Mucosa of descending colon (tissue), 3 donors: Measurements from ENCODE around the gene PLA2G2E. TPM values are rescaled to one million over a fixed set of nuclear protein-coding genes. Genes with fewer than 3 reads are reported as not detected.
"Not testable (repeated sequence)": the region's sequence is repeated elsewhere in the genome, so short reads cannot be mapped to it uniquely, and the experiment has no call there.

Source experiments
- ATAC-seq: fragments of 200-7000 bp; cut with Tn5 transposase; one replicate; pipeline ENCODE4 v1.9.1; 2020; ENCODE audit warnings: mild to moderate bottlenecking, moderate library complexity
- DNase-seq, 3 donors: peaks; one replicate each; pipeline ENCODE4 v3.0.0-alpha.2; 2020
- H3K36me3 ChIP-seq: fragments of 200-600 bp; one replicate; pipeline ENCODE4 v1.8.0; 2021; ENCODE audit warnings: low read depth, mild to moderate bottlenecking
- H3K4me1 ChIP-seq: fragments of 200-600 bp; one replicate; pipeline ENCODE4 v1.8.0; 2021; ENCODE audit warnings: low read depth, mild to moderate bottlenecking
- H3K4me3 ChIP-seq: fragments of 200-600 bp; one replicate; pipeline ENCODE4 v1.8.0; 2021; ENCODE audit warnings: mild to moderate bottlenecking
- H3K9me3 ChIP-seq: fragments of 200-600 bp; one replicate; pipeline ENCODE4 v1.8.0; 2021; ENCODE audit warnings: mild to moderate bottlenecking
- intact Hi-C, 2 donors: fragments of 100-400 bp; cut with DNase I in 1 of 2; cut with micrococcal nuclease in 1 of 2; formaldehyde crosslinking; loops; one replicate each; pipeline versions ENCODE4 v1.11.0 to v1.11.1; 2022; cut with DNase I, micrococcal nuclease
- total RNA-seq, 3 donors: library from RNA; stranded (reverse); fragmentation: NEBNext Ultra II Directional in 2 of 3; extraction: Animal tissue kit (Norgen Biotek cat#: 25700) in 2 of 3; gene quantifications; one replicate each; pipeline versions ENCODE4 v1.2.1 to v1.2.4, GENCODE V29; 2021 to 2023
- TF ChIP-seq, protein P1 (sequence below): fragments of 200-600 bp; IDR thresholded peaks from one replicate; pipeline ENCODE4 v1.8.0; 2022; ENCODE audit warnings: antibody characterized with exemption, mild to moderate bottlenecking
- donor health status: DM: no; HTN: no; CAD: no; lungs with moderate emphysema.
- donor health status: DM: no; HTN: no; CAD: no.
- donor health status: DM: no; HTN: yes; CAD: no.

Gene PLA2G2E
- total RNA-seq, 3 donors from 2014 or later = not detected

DNA sequence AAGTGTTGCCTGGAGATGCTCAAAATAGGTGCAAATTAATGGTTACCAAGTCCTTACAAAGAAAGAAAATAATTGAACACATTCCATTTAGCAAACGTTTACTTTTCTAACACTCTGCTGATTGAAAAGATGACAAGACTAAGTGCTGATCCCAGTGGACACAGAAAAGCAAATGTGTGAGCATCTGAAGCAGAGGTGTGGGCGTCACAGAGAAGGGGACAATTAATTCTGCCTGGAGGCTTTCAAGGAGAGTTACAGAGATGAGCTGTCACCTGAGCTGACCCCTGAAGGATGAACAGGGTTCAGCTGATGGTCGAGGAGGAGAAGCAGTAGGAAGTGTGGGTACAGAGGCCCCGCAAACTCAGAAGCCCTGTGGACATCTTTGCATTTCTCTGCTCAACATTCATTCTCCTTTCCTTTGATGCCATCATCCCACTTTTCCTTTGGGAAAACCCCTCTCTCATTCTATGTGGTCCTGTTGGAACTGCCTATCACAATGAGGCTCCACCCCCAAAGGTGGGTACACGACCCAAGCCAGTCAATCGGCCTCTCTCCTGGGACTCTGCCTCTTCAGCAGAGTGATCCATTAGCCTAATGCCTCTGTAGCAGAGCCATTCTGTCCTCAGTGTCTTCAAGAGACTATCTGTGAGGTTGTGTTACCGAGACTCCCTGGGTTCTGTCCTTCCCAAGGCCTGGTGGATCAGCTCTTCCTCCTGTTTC lies 17.2 kb upstream of the PLA2G2E start:
- intact Hi-C loops = no loop called here
- Histone ChIP-seq H3K4me3 (no peak overlapping the region), H3K36me3 (no peaks in the 10 kb centered on the region), H3K9me3 (no peaks in the 10 kb centered on the region), H3K4me1 (no peaks in the 10 kb centered on the region)
- TF ChIP-seq, protein P1, sequence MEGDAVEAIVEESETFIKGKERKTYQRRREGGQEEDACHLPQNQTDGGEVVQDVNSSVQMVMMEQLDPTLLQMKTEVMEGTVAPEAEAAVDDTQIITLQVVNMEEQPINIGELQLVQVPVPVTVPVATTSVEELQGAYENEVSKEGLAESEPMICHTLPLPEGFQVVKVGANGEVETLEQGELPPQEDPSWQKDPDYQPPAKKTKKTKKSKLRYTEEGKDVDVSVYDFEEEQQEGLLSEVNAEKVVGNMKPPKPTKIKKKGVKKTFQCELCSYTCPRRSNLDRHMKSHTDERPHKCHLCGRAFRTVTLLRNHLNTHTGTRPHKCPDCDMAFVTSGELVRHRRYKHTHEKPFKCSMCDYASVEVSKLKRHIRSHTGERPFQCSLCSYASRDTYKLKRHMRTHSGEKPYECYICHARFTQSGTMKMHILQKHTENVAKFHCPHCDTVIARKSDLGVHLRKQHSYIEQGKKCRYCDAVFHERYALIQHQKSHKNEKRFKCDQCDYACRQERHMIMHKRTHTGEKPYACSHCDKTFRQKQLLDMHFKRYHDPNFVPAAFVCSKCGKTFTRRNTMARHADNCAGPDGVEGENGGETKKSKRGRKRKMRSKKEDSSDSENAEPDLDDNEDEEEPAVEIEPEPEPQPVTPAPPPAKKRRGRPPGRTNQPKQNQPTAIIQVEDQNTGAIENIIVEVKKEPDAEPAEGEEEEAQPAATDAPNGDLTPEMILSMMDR = no peak
- DNase-seq (no peak), ATAC-seq (no peak)

GRCh38 chr1:19938472-19938871 lies 15.1 kb upstream of the PLA2G2E start:
- ATAC-seq = no peak
- Histone ChIP-seq H3K4me3 (no peak overlapping the region), H3K36me3 (no peaks in the 10 kb centered on the region), H3K4me1 (no peaks in the 10 kb centered on the region), H3K9me3 (no peaks in the 10 kb centered on the region)
- intact Hi-C loops = no loop called here
- TF ChIP-seq, protein P1 = no peak
- DNase-seq = no peak

DNA sequence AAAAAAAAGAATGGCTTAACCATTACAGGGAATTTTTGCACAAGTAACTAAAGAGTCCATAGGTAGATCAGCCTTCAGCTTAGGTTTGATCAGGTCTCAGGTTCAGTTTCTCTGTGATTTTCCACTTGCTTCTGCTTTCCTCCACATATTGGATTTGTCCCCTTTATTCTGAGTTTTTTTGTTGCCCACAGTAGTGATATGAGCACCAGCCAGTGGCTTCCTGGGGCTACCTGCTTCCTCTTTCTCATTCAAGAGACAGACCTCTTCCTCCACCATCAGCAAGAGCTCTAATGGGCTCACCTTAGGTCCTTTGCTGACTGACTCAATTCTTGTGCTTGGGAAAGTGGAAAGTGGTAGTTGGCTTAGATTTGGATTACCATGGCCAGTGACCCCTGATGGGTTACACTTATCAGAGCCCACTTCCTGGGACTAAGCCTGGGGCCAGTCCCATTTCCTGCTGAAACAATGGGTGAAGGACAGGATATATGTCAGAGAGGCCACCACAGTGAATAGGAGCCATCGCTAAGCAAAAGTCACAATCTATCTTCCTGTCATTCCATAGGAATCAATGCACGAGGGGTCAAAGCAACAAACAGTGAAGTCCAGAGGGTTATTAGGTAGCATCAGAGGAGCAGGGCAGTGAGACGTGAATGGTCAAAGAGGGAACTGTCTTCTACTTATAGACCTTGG lies 12.8 kb upstream of the PLA2G2E start:
- peaks cover 17% of the 10 kb centered on the region for H3K9me3 ChIP-seq
- no peak for DNase-seq
- TF ChIP-seq, protein P1 = no peak
- no peak overlapping the region for H3K4me3 ChIP-seq
- intact Hi-C loops = no loop called here
- ATAC-seq = no peak
- H3K4me1 ChIP-seq = no peaks in the 10 kb centered on the region
- no peaks in the 10 kb centered on the region for H3K36me3 ChIP-seq

DNA sequence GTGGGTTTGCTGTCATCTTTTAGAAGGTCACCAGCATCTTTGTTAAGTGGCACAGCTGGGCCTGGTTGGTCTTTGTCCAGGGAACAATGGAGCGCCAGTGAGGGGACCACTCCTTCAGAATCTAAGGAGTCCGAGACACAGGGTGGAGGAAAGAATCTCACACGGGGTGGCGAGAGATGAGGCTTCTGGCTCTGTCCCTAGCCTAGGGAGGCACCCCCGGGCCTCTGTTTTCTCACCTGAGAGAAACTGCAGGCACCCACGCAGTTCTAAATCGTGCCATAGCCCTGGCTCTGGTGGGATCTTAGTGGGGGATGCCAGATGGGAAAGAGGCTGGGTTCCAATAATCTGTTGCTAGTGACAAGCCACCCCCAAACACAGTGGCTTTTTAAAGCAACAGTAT lies 10.9 kb upstream of the PLA2G2E start:
- ATAC-seq (no peak), DNase-seq (no peak)
- Histone ChIP-seq H3K4me1 (no peaks in the 10 kb centered on the region), H3K9me3 (peaks cover 21% of the 10 kb centered on the region), H3K36me3 (no peaks in the 10 kb centered on the region), H3K4me3 (no peak overlapping the region)
- intact Hi-C loops = no loop called here
- TF ChIP-seq, protein P1 = no peak

GRCh38 chr1:19932866-19933265 lies 9.4 kb upstream of the PLA2G2E start:
- H3K9me3 ChIP-seq = peaks cover 21% of the 10 kb centered on the region
- intact Hi-C loops = no loop called here
- ATAC-seq (no peak), DNase-seq (no peak)
- TF ChIP-seq, protein P1 = no peak
- H3K36me3 ChIP-seq = no peaks in the 10 kb centered on the region
- no peak overlapping the region for H3K4me3 ChIP-seq
- no peaks in the 10 kb centered on the region for H3K4me1 ChIP-seq

GRCh38 chr1:19927130-19927421 lies 3.7 kb upstream of the PLA2G2E start:
- intact Hi-C loops = not testable (repeated sequence)

More at GRCh38 chr1:19927130-19927421, 3.7 kb upstream of the PLA2G2E start:
- peaks cover 11% of the 10 kb centered on the region for H3K9me3 ChIP-seq
- not testable (repeated sequence) for H3K4me1 ChIP-seq, H3K36me3 ChIP-seq, DNase-seq, ATAC-seq, H3K4me3 ChIP-seq
